Esophagus muscularis mucosa (tissue), 4 donors: ENCODE measurements around the gene PVR. TPM values are rescaled to one million over a fixed set of nuclear protein-coding genes. Genes with fewer than 3 reads are reported as not detected.

Experiments
- DNase-seq: peaks from one replicate; pipeline ENCODE4 v3.0.0-alpha.2; 2017; ENCODE audit errors: extremely low spot score
- H3K27ac ChIP-seq, 4 donors: fragments of 200-600 bp; sonication (generic); replicated peaks in 1 of 4; 1 replicate in 3 of 4; 2 replicates in 1 of 4; pipeline ENCODE4 v1.5.1; 2016 to 2019; ENCODE audit warnings: mild to moderate bottlenecking in 1 of 4
- H3K27me3 ChIP-seq, 4 donors: fragments of 200-600 bp; sonication (generic); one replicate each; pipeline versions ENCODE4 v1.5.1 to v1.6.0; 2016 to 2019
- H3K36me3 ChIP-seq, 4 donors: fragments of 200-600 bp; sonication (generic); one replicate each; pipeline ENCODE4 v1.5.1; 2016 to 2019
- H3K4me1 ChIP-seq, 4 donors: fragments of 200-600 bp; sonication (generic); one replicate each; pipeline ENCODE4 v1.5.1; 2016 to 2019
- H3K4me3 ChIP-seq, 4 donors: fragments of 200-600 bp; sonication (generic); 1 replicate in 2 of 4; 2 replicates in 2 of 4; pipeline ENCODE4 v1.5.1; 2016 to 2019; ENCODE audit warnings: mild to moderate bottlenecking in 4 of 4, moderate library complexity in 1 of 4
- H3K9me3 ChIP-seq, 4 donors: fragments of 200-600 bp; sonication (generic); 1 replicate in 3 of 4; 2 replicates in 1 of 4; pipeline ENCODE4 v1.5.1; 2016 to 2019
- EP300 ChIP-seq: sonication (generic); formaldehyde crosslinking; IDR thresholded peaks from one replicate; pipeline ENCODE4 v1.6.1; 2017; ENCODE audit warnings: antibody characterized with exemption
- POLR2A ChIP-seq: fragments of 450-650 bp; IDR thresholded peaks from one replicate; pipeline ENCODE4 v1.6.1; 2017; ENCODE audit warnings: antibody characterized with exemption, moderate library complexity, mild to moderate bottlenecking, low read depth
- POLR2AphosphoS5 ChIP-seq, 2 donors: sonication (generic); formaldehyde crosslinking; IDR thresholded peaks; one replicate each; pipeline ENCODE4 v1.6.1; 2017; ENCODE audit warnings: antibody characterized with exemption in 2 of 2
- WGBS: methylation state at CpG from one replicate; pipeline ENCODE4 v1.1.5; 2018; 5-methylcytosine and 5-hydroxymethylcytosine counted together
- intact Hi-C: fragments of 100-400 bp; cut with DNase I; formaldehyde crosslinking; loops from one replicate; pipeline ENCODE4 v1.15.1; 2023
- total RNA-seq, 4 donors: library from RNA; depleted of rRNA; stranded (reverse); fragments of >200 nt; gene quantifications; one replicate each; pipeline versions ENCODE4 v1.1.0 to v1.2.1, GENCODE V29; 2016
- TF ChIP-seq, protein P1 (sequence below), 3 experiments: fragments of 200-600 bp in 2 of 3; fragments of 450-650 bp in 1 of 3; sonication (generic) in 2 of 3; IDR thresholded peaks; one replicate each; pipeline ENCODE4 v1.5.1; 2017 to 2019; ENCODE audit warnings: antibody characterized with exemption in 3 of 3, mild to moderate bottlenecking in 2 of 3, moderate library complexity in 1 of 3

PVR gene
- total RNA-seq, 4 donors from 2014 or later, result 20.8 to 58.3 (median 49.0) TPM

DNA sequence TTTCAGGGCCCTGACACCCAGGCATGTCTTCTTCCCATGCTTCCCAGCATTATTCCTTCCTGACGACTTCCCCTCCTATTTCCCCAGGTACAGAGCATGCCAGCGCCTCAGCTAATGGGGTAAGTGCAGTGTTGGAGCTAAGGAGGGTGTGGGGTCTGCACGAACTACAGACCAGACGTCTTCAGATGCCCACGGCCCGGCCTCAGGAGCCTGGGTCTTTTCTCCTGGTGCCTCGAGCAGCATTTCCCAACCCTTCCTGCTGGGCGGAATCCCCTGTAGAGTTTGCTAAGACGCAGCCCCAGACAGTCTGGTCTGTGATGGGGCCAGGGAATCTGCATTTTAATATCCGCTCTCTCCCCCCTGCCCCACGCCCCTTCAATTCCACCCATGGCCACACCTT lies 17.5 kb downstream of the PVR start:
- WGBS, result 90% methylated on average over 11 of the region's 11 CpGs
- H3K27me3 ChIP-seq, result no peaks in the 10 kb centered on the region
- no peak overlapping the region for H3K4me3 ChIP-seq
- TF ChIP-seq EP300 (no peak), POLR2AphosphoS5 (IDR thresholded peaks at IDR 0.05) (no peak), POLR2A (no peak)
- TF ChIP-seq, protein P1, sequence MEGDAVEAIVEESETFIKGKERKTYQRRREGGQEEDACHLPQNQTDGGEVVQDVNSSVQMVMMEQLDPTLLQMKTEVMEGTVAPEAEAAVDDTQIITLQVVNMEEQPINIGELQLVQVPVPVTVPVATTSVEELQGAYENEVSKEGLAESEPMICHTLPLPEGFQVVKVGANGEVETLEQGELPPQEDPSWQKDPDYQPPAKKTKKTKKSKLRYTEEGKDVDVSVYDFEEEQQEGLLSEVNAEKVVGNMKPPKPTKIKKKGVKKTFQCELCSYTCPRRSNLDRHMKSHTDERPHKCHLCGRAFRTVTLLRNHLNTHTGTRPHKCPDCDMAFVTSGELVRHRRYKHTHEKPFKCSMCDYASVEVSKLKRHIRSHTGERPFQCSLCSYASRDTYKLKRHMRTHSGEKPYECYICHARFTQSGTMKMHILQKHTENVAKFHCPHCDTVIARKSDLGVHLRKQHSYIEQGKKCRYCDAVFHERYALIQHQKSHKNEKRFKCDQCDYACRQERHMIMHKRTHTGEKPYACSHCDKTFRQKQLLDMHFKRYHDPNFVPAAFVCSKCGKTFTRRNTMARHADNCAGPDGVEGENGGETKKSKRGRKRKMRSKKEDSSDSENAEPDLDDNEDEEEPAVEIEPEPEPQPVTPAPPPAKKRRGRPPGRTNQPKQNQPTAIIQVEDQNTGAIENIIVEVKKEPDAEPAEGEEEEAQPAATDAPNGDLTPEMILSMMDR (IDR thresholded peaks at IDR 0.05), result no peak
- H3K36me3 ChIP-seq, result peaks cover 37 to 75% (median 69%) of the 10 kb centered on the region in 4 donors
- no peak overlapping the region for H3K27ac ChIP-seq
- DNase-seq, result no peak
- peaks cover 0 to 8% (median 6%) of the 10 kb centered on the region in 4 donors for H3K4me1 ChIP-seq
- intact Hi-C loops, result no loop called here
- no peaks in the 10 kb centered on the region for H3K9me3 ChIP-seq

DNA sequence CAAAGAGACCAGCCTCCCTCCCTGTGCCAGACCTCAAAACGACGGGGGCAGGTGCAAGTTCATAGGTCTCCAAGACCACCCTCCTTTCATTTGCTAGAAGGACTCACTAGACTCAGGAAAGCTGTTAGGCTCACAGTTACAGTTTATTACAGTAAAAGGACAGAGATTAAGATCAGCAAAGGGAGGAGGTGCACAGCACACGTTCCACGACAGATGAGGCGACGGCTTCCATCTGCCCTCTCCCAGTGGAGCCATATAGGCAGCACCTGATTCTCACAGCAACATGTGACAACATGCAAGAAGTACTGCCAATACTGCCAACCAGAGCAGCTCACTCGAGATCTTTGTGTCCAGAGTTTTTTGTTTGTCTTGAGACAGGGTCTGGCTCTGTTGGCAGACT lies 18.2 kb downstream of the PVR start:
- peaks cover 0 to 7% (median 5%) of the 10 kb centered on the region in 4 donors for H3K4me1 ChIP-seq
- WGBS, result 81% methylated on average over 7 of the region's 7 CpGs
- no peaks in the 10 kb centered on the region for H3K27me3 ChIP-seq
- TF ChIP-seq EP300 (no peak), POLR2A (no peak), POLR2AphosphoS5 (IDR thresholded peaks at IDR 0.05) (no peak)
- TF ChIP-seq, protein P1 (IDR thresholded peaks at IDR 0.05), result no peak
- H3K9me3 ChIP-seq, result no peaks in the 10 kb centered on the region
- H3K4me3 ChIP-seq, result no peak overlapping the region
- intact Hi-C loops, result no loop called here
- DNase-seq, result no peak
- peaks cover 32 to 68% (median 64%) of the 10 kb centered on the region in 4 donors for H3K36me3 ChIP-seq
- no peak overlapping the region for H3K27ac ChIP-seq

DNA sequence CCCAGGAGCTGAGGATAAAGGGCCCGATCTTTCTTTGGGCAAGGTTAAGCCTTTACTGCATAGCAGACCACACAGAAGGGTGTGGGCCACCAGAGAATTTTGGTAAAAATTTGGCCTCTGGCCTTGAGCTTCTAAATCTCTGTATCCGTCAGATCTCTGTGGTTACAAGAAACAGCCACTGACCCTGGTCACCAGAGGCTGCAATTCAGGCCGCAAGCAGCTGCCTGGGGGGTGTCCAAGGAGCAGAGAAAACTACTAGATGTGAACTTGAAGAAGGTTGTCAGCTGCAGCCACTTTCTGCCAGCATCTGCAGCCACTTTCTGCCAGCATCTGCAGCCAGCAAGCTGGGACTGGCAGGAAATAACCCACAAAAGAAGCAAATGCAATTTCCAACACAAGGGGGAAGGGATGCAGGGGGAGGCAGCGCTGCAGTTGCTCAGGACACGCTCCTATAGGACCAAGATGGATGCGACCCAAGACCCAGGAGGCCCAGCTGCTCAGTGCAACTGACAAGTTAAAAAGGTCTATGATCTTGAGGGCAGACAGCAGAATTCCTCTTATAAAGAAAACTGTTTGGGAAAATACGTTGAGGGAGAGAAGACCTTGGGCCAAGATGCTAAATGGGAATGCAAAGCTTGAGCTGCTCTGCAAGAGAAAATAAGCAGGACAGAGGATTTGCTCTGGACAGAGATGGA lies 19.1 kb downstream of the PVR start:
- Histone ChIP-seq H3K36me3 (peaks cover 28 to 60% (median 59%) of the 10 kb centered on the region in 4 donors), H3K9me3 (no peaks in the 10 kb centered on the region), H3K4me3 (no peak overlapping the region), H3K4me1 (no peaks in the 10 kb centered on the region), H3K27me3 (no peaks in the 10 kb centered on the region), H3K27ac (no peak overlapping the region)
- DNase-seq, result no peak
- intact Hi-C loops, result no loop called here
- TF ChIP-seq EP300, result no peak
- TF ChIP-seq POLR2AphosphoS5 (IDR thresholded peaks at IDR 0.05), result no peak
- TF ChIP-seq, protein P1 (IDR thresholded peaks at IDR 0.05), result no peak
- no peak for TF ChIP-seq POLR2A
- 69% methylated on average over 7 of the region's 7 CpGs for WGBS

DNA sequence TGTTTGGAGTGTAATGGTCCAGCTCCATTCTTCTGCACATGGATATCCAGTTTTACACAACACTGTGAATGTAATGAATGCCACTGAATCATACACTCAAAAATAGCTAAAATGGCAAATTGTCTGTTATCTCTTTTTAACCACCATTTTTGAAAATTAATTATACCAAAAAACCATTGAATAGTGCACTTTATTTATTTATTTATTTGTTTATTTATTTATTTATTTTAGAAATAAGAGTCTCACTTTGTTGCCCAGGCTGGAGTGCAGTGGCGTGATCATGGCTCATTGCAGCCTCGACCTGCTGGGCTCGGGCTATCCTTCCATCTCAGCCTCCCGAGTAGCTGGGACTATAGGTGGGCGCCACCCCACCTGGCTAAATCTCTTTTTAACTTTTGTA lies 20.3 kb downstream of the PVR start:
- TF ChIP-seq EP300, result no peak
- TF ChIP-seq POLR2AphosphoS5 (IDR thresholded peaks at IDR 0.05), result no peak
- TF ChIP-seq POLR2A, result no peak
- TF ChIP-seq, protein P1 (IDR thresholded peaks at IDR 0.05), result no peak
- intact Hi-C loops, result no loop called here
- no peak for DNase-seq
- Histone ChIP-seq H3K9me3 (no peaks in the 10 kb centered on the region), H3K27ac (no peak overlapping the region), H3K36me3 (peaks cover 16 to 49% (median 48%) of the 10 kb centered on the region in 4 donors), H3K27me3 (no peaks in the 10 kb centered on the region), H3K4me1 (no peaks in the 10 kb centered on the region), H3K4me3 (no peak overlapping the region)
- 97% methylated on average over 5 of the region's 5 CpGs for WGBS

DNA sequence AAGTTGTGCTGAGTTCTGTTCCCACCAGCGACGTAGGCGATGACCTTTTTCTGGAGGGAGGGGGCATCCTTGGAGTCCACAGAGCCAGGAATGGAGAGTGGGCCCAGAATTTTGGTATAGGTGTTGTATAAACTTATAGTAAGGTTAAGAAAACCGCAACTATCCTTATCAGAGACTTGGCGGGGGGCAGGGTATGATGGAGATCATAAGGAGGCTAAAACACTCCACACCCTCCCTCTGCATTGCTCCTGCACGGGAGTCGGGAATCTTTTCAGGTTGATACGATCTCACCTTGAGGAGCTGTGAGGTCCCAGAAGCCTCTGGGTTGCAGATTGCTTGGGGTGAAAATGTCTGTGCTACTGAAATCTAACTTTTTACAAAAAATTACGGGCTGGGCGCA lies 21.3 kb downstream of the PVR start:
- intact Hi-C loops, result no loop called here
- H3K27me3 ChIP-seq, result no peaks in the 10 kb centered on the region
- 94% methylated on average over 10 of the region's 10 CpGs for WGBS

More for the DNA sequence above, 21.3 kb downstream of the PVR start:
- no peaks in the 10 kb centered on the region for H3K4me1 ChIP-seq
- H3K4me3 ChIP-seq, result no peak overlapping the region
- H3K36me3 ChIP-seq, result peaks cover 7 to 39% (median 38%) of the 10 kb centered on the region in 4 donors
- no peak overlapping the region for H3K27ac ChIP-seq
- H3K9me3 ChIP-seq, result no peaks in the 10 kb centered on the region
- no peak for DNase-seq
- TF ChIP-seq, protein P1 (IDR thresholded peaks at IDR 0.05), result no peak
- TF ChIP-seq POLR2A (no peak), POLR2AphosphoS5 (IDR thresholded peaks at IDR 0.05) (no peak), EP300 (no peak)
